ENCODE measurements around the gene AVPR2. TPM values are rescaled to one million over a fixed set of nuclear protein-coding genes. Genes with fewer than 3 reads are reported as not detected.

The AVPR2 gene
- polyA plus RNA-seq, 1 donor from 2014 or later, result not detected

GRCh38 chrX:153867139-153867538 is 37.3 kb upstream of the AVPR2 start:
- no peaks in the 10 kb centered on the region for H3K27me3 ChIP-seq (ENCODE audit: insufficient read depth, low read depth, low read length)

DNA sequence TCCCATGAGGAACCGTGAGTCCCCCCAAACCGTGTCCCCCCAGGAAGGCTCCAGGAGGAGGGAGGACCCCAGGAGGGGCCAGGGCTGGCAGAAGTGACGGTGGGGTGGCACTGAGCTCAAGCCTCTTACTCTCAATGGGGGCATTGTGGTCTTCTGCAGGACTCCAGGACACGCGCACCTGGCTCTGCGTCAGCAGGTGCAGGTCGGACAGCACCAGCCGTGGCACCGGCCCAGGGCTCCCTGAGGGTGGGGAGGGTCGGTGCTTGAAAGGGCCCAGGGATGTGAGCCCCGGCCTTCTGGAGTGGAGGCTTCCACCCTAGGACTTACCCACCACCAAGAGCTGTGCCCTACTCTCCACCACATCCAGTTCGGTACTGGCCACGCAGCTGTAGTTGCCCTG is 36.8 kb upstream of the AVPR2 start:
- H4K20me1 ChIP-seq (ENCODE audit: insufficient read depth), result no peaks in the 10 kb centered on the region
- H3F3A ChIP-seq (ENCODE audit: insufficient read depth, low read length, poor library complexity, severe bottlenecking), result no peaks in the 10 kb centered on the region
- no peak overlapping the region for H3K4me3 ChIP-seq (ENCODE audit: low read length)
- H2AFZ ChIP-seq (ENCODE audit: low read depth, low read length), result no peak overlapping the region
- TF ChIP-seq, protein P1, sequence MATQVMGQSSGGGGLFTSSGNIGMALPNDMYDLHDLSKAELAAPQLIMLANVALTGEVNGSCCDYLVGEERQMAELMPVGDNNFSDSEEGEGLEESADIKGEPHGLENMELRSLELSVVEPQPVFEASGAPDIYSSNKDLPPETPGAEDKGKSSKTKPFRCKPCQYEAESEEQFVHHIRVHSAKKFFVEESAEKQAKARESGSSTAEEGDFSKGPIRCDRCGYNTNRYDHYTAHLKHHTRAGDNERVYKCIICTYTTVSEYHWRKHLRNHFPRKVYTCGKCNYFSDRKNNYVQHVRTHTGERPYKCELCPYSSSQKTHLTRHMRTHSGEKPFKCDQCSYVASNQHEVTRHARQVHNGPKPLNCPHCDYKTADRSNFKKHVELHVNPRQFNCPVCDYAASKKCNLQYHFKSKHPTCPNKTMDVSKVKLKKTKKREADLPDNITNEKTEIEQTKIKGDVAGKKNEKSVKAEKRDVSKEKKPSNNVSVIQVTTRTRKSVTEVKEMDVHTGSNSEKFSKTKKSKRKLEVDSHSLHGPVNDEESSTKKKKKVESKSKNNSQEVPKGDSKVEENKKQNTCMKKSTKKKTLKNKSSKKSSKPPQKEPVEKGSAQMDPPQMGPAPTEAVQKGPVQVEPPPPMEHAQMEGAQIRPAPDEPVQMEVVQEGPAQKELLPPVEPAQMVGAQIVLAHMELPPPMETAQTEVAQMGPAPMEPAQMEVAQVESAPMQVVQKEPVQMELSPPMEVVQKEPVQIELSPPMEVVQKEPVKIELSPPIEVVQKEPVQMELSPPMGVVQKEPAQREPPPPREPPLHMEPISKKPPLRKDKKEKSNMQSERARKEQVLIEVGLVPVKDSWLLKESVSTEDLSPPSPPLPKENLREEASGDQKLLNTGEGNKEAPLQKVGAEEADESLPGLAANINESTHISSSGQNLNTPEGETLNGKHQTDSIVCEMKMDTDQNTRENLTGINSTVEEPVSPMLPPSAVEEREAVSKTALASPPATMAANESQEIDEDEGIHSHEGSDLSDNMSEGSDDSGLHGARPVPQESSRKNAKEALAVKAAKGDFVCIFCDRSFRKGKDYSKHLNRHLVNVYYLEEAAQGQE (IDR thresholded peaks at IDR 0.05; ENCODE audit: borderline replicate concordance), result no peak
- TF ChIP-seq TAF1 (IDR thresholded peaks at IDR 0.05; ENCODE audit: low read depth) (no peak), EZH2 (IDR thresholded peaks at IDR 0.05; ENCODE audit: borderline replicate concordance, insufficient read depth, low read length, poor library complexity, severe bottlenecking) (no peak), MXI1 (conservative IDR thresholded peaks at IDR 0.05; ENCODE audit: poor library complexity, severe bottlenecking) (no peak), POLR2AphosphoS5 (IDR thresholded peaks at IDR 0.05) (no peak), SMC3 (conservative IDR thresholded peaks at IDR 0.05; ENCODE audit: poor library complexity) (no peak), EP300 (conservative IDR thresholded peaks at IDR 0.05; ENCODE audit: poor library complexity, severe bottlenecking) (no peak), CTCF (IDR thresholded peaks at IDR 0.05; ENCODE audit: poor library complexity, severe bottlenecking) (no peak)
- H3K9me3 ChIP-seq (ENCODE audit: low read length), result no peaks in the 10 kb centered on the region
- H3K9me2 ChIP-seq (ENCODE audit: insufficient read depth, low read length), result no peaks in the 10 kb centered on the region
- no peak overlapping the region for H3K9ac ChIP-seq (ENCODE audit: low read length)
- no peaks in the 10 kb centered on the region for H3K36me3 ChIP-seq (ENCODE audit: insufficient read depth, low read length)
- no peaks in the 10 kb centered on the region for H3K27me3 ChIP-seq (ENCODE audit: insufficient read depth, low read depth, low read length)
- H3K4me2 ChIP-seq (ENCODE audit: low read length), result no peak overlapping the region
- no peak overlapping the region for H3K27ac ChIP-seq (ENCODE audit: low read length)
- no peaks in the 10 kb centered on the region for H3K79me2 ChIP-seq (replicated peaks; ENCODE audit: insufficient read depth, low read length)

More at GRCh38 chrX:153867139-153867538, 37.3 kb upstream of the AVPR2 start:
- no peak overlapping the region for H2AFZ ChIP-seq (ENCODE audit: low read depth, low read length)
- no peak overlapping the region for H3K9ac ChIP-seq (ENCODE audit: low read length)
- no peaks in the 10 kb centered on the region for H3K79me2 ChIP-seq (replicated peaks; ENCODE audit: insufficient read depth, low read length)
- TF ChIP-seq RAD21 (conservative IDR thresholded peaks at IDR 0.05), result no peak
- TF ChIP-seq EP300 (conservative IDR thresholded peaks at IDR 0.05; ENCODE audit: poor library complexity, severe bottlenecking), result no peak
- TF ChIP-seq CTCF (IDR thresholded peaks at IDR 0.05; ENCODE audit: poor library complexity, severe bottlenecking), result no peak
- TF ChIP-seq, protein P1 (IDR thresholded peaks at IDR 0.05; ENCODE audit: borderline replicate concordance), result no peak
- TF ChIP-seq POLR2AphosphoS5 (IDR thresholded peaks at IDR 0.05), result no peak
- H3K36me3 ChIP-seq (ENCODE audit: insufficient read depth, low read length), result no peaks in the 10 kb centered on the region
- no peak overlapping the region for H3K4me3 ChIP-seq (ENCODE audit: low read length)
- no peaks in the 10 kb centered on the region for H3K9me3 ChIP-seq (ENCODE audit: low read length)
- H3K4me2 ChIP-seq (ENCODE audit: low read length), result no peak overlapping the region
- H4K20me1 ChIP-seq (ENCODE audit: insufficient read depth), result no peaks in the 10 kb centered on the region
- H3F3A ChIP-seq (ENCODE audit: insufficient read depth, low read length, poor library complexity, severe bottlenecking), result no peaks in the 10 kb centered on the region
- no peaks in the 10 kb centered on the region for H3K9me2 ChIP-seq (ENCODE audit: insufficient read depth, low read length)
- H3K27ac ChIP-seq (ENCODE audit: low read length), result no peak overlapping the region

Measured in neural cell (in vitro differentiated cells).